HCEC 1CT (cell line): Measurements from ENCODE around the gene TRPC6.

Experiments used
- DNase-seq: peaks from one replicate; pipeline ENCODE4 v3.0.0-alpha.2; 2017

The TRPC6 gene

DNA sequence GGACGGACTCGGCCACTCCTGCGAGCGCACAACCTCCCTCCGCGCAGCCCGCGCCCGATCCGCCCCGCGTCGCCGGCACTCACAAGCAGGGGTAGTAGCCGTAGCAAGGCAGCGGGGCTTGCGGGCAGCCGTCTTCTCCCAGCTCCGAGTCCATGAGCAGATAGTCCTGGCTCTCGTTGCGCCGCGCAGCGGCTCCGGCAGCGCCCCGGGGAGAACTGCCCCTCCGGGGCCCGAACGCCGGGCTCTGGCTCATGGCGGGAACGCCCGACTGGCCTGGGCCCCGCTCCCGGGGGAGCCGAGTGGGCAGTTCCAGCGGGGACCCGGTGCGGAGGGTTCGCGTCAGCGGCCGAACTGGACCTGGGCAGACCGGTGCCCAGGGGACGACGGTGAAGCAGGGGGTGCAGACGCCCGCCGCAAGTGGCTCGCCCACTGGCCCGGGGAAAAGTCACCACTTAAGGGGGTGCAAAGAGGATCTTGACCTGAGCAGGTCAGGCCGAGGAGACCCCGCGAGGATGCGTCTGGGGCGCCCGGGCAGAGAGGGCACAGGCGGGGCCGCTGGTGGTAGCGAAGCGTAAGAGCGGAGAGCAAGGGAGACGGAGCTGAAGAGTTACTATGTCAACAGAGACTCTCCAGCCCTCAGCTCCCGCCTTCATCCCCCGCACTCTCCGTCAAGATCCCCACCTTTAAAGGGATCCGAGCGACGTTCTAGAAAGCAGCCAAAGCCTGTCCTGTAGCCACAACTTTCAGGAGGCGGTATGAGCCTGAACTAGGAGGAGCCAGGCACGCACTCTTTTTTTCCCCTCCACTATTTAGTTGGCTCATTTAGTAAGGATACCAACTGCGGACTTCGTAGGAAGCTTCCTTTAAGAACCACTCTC, at the start of gene TRPC6:
TRPC6 (minus strand) TSS at position 757 of the 878 bp plus-strand sequence; CDS start at position 253, 504 bp downstream.
- no peak for DNase-seq

DNA sequence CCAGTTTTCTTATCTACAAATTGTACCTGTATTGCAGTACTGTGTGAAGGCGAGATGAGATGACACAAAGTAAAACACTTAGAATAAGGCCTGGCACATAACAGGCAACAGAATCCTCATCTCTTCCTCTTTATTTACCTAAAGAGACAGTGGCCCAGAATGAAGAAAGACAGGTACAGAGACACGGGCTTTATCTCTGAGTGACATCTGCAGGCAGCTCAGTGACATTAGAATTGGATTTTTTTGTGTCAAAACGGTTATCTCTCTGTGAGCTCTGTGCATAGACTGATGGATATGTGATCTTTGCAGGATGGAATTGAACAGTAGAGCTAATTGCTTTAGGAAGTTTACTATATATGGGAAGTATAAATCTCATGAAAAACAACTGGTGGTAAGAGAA, 36.2 kb upstream of the TRPC6 start:
- no peak for DNase-seq

DNA sequence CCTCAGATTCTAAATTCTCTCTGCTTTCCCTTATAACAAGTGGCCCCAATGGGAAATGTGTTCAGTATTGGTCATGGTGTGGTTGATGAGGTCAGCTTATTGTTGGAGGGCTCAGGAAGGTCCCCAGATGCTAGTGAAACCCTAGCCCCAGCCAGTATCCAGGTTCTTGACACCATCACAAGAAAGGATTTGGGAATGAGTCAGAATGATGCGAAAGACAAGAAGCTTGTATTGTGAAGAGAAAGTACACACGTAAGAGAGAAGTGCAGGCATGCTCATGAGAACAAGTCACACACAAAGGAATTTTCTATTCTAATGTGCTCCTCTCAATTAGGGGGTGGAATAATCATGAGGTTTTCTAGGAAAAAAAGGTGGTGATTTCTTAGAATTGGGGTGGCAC, 34.9 kb upstream of the TRPC6 start:
- DNase-seq: peak; percentile 84

DNA sequence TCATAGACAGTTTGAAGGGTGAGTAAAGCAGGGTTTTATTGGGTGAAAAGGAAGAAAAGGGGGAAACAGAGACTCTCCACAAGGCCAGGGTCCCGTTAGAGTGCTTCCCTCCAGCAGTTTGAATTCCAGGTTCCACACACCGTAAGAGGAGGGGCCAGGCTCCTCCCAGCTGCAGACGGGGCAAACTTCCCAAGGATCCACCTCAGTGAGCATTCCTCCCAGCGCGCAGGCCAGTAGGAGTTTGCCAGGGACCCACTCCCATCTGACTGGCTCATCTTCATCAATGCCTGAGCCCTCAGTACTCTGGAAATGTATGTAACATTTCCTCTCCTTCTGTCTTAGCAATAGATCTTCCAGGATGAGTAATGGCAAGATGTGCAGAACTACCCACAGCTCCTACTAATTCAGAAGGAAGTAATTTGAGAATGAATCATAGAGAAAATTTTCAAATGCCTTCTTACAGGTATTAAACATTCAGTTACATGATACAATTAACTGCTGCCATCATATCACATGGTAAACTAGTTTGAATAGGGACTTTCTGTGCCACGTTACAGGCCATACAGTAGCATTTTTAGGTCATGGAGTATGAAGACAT, 34.0 kb upstream of the TRPC6 start:
- peak; percentile 61 for DNase-seq

DNA sequence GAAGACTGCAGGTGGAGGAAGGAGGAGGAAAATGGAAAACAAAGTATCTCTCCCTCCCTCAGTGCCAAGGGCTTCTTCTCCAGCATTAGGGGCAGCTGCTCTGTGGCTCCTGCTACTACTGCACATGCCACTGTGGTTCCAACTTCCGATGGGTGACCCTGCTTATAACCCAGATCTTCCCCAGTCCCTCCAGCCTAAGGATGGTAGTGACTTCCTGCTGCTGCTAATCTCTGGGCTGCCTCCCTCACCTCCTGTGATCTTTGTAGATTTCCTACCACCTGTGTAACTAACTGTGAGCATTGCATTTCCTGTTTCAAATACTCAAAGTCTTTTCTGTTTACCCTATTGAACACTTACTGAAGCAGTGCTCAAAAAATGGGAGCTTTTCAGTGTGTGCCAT, 28.7 kb upstream of the TRPC6 start:
- DNase-seq: no peak

DNA sequence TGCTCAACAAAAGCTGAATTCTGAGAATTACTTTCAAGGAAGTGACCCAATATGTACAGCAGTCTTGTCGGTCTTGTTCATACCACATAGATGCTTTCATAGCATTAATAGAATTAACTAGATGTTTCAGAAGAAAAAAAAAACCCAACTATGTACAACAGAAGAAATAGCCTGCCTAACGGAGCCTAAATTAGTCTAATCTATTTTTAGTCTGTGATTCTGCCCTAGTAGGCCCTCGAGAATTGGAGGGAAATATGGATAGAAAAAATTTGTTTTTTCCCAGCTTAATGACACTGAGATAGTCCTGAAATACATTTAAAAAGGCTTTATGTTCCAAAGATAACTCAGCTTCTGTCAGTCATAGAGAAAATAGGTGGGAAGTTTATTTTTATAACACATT, 17.1 kb upstream of the TRPC6 start:
- no peak for DNase-seq

DNA sequence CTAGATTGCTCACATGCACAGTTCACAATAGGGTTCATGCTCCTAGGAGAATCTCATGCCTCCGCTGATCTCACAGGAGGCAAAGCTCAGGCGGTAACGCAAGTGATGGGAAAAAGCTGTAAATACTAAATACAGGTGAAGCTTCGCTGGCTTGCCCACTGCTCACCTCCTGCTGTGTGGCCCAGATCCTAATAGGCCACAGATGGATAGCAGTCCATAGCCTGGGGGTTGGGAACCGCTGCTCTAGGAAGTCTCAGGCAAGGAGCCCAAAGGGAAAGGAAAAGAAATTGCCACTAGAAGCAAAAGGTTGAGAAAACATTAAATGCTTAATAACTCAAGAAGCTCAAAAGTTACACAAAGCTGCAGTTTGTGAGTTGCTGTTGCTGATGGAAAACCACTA, 3.2 kb upstream of the TRPC6 start:
- DNase-seq: no peak

DNA sequence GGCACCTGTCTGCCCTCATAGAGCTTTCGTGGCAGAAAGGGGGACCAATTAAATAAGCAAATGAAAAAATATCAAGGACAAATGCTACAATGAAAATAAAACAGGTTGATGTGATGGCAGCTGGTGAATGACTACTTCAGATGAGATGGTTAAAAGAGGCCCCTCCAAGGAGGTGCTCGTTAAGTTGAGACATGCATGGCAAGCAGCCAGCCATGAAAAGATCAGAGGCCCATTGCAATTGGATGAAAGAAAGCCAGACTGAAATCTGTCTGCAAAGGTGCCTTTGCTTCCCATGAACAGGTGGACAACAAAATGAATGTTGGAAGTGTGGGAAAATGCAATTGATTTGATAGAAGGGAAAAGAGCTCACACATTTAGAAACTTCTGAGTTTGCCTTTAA, 848 bp upstream of the TRPC6 start:
- DNase-seq: no peak

DNA sequence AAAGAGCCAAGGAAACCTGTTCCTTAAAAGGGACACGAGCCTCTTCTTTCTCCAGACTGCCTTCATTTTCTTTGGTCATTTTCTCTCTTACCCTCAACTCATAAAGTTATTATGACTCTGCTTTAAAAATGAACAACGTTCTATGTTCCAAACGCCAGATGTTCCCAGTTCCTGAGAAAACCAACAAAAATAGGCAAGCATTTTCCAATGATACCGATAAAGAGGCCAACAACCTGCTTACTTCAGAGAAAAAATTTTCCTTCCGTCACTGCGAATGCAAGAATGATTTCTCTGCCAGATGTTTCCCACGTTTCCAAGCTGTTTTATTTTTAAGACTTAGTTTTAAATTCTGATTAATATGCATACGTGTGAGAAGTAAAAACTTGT, 315 bp upstream of the TRPC6 start:
- DNase-seq: no peak

DNA sequence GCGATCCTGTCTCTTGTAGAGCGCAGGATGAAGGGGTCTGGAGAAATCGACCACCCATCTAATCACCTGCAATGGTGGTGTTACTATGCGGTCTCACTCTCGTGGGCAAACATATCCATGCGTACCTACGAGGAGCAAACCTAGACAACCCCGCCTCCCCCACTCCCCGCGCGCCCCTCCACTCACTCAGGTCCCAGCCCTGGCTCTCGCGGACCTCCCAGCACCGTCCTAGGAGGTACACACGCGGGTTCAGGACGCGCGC, 887 bp downstream of the TRPC6 start:
- DNase-seq: no peak

DNA sequence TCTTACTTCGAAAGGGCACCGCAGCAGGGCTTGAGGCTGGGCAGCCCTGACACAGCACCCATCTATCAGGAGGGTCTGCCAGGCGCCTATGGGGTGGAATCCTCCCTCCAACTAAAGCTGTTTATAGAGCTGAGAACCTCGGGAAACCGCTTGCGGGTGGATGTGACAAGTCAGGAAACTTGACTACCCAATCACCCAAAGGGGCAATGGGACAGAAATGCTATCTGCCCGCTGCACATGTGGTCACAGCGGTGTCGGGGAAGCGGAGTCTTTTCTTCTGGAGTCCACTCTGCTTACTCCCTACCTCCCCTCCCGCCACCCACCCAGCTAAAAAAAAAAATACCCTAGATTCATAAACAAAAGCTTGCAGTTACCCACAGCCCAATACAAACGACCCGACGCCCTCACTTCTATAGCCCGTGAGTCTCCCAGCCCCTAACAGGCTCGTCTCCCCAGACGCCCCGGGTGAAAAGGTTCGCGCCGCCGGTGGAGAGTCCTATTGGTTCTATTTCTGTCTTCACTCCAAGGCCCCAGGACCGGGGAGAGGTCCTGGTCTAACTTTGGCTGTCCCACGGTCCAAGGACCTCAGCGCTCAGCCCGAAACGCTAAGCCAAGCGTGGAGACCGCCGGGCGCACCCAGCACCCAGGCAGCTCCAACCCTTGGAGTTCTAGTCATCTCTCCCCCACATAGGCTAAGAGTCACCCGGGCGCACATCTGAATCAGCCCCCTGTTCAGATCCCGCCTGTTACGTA, 1.4 kb downstream of the TRPC6 start:
- no peak for DNase-seq

DNA sequence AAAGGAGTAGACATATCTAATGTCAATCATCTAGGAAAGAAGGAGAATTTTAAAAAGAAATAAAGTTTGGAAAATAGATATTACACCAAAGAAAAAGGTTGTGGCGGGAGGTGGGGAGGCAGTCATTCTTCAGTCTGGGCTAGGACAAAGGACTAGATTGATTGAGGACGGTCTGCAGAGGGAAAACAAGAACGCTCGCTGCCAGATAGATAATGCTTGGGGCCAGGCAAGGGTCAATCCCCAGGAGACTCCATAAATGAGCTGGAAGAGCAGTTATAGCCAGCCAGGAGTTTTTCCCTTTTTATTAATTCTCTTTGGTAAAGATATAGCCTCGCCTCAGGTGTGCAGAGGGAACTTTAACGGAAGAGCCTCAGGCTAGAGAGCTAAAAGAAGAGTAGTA, 6.3 kb downstream of the TRPC6 start:
- DNase-seq: no peak

DNA sequence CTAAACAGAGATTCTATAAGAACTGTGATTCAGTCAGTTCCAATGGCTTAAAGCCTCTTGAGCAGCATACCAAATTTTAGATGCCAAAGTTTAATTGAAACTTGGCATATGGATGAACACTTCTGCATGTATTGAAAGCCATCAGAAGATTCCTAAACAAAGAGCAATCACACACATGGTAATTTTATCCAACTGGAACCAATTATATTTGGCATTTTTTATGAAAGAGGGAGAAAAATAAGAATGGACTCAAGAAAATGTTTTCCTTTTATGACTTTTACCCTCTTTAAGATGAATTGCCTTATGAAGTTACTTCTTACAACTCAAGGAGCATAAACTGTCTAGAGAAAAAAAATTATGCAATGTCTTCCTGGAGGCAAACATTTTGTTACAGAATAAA, 7.4 kb downstream of the TRPC6 start:
- DNase-seq: no peak

DNA sequence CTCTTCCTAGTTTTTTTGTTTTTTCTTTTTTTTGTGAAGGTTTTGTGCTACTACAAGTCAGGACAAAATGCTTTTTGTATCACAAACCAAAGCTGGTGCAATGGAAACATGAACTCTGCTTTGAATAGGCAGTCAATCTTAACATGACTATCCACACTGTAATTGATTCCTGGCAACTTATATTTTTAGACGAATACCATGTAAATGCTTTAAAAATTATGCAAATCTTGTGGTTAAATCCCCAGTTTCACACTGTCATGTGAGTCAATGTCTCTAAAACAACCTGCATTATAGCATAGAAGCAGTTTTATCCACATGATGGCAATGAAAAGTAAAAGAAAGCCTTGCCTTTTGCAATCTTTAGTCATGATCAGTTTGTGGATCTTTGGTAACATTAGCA, 8.9 kb downstream of the TRPC6 start:
- no peak for DNase-seq

DNA sequence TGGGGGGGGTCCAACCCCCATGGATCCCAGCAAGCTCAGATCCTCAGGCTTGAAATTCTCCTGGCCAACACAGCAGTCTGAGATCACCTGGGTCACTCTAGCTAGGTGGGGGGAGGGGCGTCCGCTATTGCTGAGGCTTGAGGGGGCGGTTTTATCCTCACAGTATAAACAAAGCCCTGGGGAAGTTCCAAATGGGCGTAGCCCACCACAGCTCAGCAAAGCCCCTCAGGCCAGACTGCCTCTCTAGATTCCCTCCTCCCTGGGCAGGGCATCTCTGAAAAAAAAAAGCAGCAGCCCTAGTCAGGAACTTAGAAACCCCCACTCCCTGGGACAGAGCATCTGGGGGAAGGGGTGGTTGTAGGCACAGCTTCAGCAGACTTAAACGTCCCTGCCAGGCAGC, 16.7 kb downstream of the TRPC6 start:
- DNase-seq: no peak

DNA sequence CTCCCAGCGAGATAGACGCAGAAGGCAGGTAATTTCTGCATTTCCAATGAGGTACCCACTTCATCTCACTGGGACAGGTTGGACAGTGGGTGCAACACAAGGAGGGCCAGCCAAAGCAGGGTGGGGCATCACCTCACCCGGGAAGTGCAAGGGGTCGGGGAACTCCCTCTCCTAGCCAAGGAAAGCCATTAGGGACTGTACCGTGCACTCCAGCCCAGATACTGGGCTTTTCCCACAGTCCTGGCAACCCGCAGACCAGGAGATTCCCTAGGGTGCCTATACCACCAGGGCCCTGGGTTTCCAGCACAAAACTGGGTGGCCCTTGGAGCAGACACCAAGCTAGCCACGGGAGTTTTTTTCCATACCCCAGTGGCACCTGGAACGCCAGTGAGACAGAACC, 17.2 kb downstream of the TRPC6 start:
- no peak for DNase-seq

DNA sequence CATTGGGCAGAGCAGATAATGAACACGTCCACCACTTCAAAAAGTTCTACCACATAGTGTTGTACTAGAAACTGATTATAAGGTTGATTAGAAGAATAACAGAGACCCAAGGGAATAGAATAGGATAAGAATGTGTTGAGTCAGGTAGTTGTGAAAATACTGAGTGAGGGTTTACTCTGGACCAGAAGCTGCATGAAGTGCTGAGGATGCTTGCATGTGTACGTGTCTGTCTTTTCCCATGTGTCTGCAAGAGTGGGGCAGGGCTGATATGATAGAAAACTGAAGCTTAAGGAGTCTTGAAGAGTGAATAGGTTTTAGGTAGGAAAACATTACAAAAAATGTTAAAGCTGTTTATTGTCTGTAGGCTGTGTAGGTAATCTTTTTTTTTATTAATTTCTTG, 20.6 kb downstream of the TRPC6 start:
- no peak for DNase-seq

DNA sequence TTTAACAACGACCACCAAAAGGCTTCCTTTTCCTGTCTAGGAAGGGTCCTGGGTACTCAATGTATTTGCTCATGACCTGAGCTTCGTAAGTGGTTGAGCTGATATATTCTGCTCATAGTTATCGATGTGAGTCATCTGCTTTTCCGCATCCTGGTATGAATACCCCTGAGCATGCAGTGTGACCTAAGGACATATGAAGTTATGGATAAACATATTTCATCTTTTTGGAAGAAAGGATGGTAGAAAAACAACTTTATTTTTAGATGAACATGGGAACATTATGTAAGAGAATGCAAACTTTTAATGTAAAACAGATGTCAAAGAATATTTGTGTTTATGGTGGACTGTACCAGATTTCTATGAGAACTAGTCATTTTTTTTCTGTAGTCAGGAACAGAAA, 28.4 kb downstream of the TRPC6 start:
- no peak for DNase-seq

DNA sequence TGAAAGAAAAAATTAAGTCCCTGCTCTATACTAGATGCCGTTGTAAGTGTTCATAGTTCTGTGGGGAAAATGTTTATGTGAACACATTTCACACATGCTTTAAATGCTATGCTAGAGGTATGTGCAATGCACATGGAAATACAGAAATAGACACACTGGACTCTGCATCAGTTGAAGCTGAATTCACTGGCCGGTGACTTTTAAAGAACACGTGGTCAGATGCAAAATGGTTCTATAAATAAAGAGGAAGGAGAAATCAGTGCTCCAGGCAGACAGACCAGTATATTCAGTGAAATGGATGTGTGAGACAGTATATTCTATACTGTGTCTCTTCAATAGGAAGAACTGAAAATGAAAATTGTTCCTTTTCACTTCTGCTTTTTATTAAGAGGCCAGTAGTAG, 29.9 kb downstream of the TRPC6 start:
- peak; percentile 42 for DNase-seq

DNA sequence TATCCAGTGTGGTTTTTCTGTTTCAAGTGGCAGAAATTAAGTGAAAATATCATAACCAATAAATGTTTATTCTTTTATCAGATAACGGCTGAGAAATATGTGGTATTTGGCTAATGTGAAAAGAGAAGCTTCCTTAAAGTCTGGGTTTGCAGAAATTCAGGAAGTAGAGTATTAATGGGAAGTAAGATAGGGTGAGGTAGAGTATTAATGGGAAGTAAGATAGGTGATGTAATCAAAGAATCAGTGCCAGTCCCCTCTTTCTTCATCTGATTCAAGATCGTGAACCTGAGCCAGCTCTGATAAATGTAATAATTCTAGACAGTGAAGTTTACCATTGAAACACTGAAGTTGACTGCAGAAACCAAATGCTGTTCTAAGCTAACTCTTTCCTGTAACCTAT, 30.9 kb downstream of the TRPC6 start:
- no peak for DNase-seq

DNA sequence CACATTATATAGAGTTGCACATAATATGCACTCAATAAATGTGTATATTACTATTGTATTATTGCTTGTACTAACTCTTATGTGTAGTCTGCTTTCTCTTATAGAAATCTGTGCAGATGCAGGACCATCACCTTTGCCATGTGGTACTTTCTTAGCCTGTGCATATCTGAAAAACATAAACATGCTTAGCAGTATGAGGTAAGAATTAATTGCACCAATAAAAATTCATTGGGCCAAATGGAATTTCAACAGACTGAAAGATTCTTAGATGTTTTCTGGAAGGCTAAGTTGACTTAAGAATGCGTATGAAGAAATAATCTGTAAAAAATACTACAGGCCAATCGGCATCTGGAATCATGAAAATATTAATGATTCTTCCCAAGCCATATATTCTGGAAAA, 55.3 kb downstream of the TRPC6 start:
- no peak for DNase-seq

DNA sequence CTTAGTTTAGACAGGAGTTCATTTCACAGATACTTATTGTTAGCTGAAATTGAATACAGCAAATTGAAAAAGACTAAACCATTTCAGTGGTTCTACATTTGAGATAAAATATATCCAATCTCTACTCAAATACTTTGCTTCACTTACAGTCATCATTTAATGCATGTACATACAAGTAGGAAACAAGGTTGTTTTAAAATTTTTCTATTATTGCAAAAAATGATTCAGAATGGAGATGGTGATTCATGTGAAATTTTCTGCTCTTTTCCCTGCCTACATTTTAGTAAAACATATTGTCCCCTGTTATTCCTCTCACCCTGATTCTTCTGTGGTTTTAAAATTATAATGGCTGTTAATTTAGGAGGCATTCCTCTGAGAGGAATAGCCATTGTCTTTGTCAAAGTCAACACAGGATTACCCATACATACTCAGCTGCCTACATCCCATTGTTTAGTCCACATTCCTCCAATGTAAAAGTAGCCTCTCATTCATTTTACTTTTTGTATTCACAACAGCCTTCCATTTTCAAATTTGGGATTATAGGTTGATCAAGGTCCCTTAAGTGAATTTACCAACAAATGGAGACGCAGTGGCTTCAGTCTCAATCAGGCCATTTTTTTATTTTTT, 60.1 kb downstream of the TRPC6 start:
- DNase-seq: no peak

DNA sequence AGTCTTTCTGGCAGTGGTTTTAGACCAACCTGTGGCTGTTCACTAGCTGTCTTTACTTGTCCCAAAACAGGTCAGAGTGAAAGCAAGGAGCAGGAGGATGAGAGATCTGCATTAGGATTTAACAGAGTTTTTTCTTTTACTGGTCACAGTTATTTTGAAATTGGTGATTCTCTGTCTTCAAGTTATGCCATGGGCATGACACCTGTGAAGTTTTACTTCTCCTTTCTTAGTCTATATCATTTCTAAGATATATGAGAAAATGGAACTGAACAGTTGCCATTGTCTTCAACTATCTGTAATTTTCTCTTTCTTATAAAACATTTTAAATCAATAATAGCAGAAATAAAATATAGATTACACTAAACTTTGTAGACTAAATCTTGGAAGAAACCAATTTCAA, 60.6 kb downstream of the TRPC6 start:
- no peak for DNase-seq

DNA sequence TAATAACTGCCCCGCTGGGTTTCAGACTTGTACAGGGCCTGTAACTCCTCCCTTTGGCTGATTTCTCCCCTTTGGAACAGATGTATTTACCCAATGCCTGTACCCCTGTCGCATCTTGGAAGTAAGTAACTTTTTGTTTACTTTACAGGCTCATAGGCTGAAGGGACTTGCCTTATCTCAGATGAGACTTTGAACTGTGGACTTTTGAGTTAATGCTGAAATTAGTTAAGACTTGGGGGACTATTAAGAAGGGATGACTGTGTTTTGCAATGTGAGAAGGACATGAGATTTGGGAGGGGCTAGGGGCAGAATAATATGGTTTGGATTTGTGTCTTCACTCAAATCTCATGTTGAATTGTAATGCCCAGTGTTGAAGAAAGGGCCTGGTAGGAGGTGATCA, 62.0 kb downstream of the TRPC6 start:
- no peak for DNase-seq
